SK-N-SH (cell line): ENCODE results near the gene VTN. TPM values are rescaled to one million over a fixed set of nuclear protein-coding genes. Genes with fewer than 3 reads are reported as not detected.

Experiments used
- CTCF ChIA-PET: fragments of 300-600, 350-600 bp; formaldehyde crosslinking; extraction: SDS; loops from one replicate; lab custom pipeline; 2021; lab: Yijun Ruan, JAX
- POLR2A ChIA-PET: fragments of 350-600 bp; sonication (Branson Sonifier 250); formaldehyde crosslinking; extraction: SDS; loops from one replicate; lab custom pipeline; 2020; ENCODE audit warnings: antibody characterized with exemption, inconsistent platforms; lab: Yijun Ruan, JAX
- DNase-seq: peaks from one replicate; pipeline ENCODE4 v3.0.0; 2012
- H2AFZ ChIP-seq: fragments of 200-600 bp; sonication (generic); 2 replicates; pipeline ENCODE4 v1.8.1; 2016; ENCODE audit warnings: antibody characterized with exemption, mild to moderate bottlenecking, low read depth
- H3F3A ChIP-seq: fragments of 200-600 bp; sonication (generic); replicated peaks from 2 replicates; pipeline ENCODE3; 2016; ENCODE audit warnings: antibody characterized with exemption, mild to moderate bottlenecking; ENCODE audit not compliant: insufficient read depth
- H3K27ac ChIP-seq, 2 experiments: fragments of 200-500 bp in 1 of 2; fragments of 200-600 bp in 1 of 2; sonication (Bioruptor generic) in 1 of 2; sonication (generic), shearing (Covaris generic) in 1 of 2; 2 replicates each; pipeline versions ENCODE4 v1.5.1 to v1.6.1; 2014 to 2016; ENCODE audit warnings: low read depth in 2 of 2, inconsistent platforms in 1 of 2, low read length in 1 of 2, mild to moderate bottlenecking in 1 of 2, mixed read lengths in 1 of 2
- H3K27me3 ChIP-seq: fragments of 200-600 bp; sonication (generic), shearing (Covaris generic); 2 replicates; pipeline ENCODE4 v1.6.1; 2016; ENCODE audit warnings: mixed run types; ENCODE audit not compliant: insufficient read depth
- H3K36me3 ChIP-seq, 2 experiments: fragments of 200-500 bp in 1 of 2; fragments of 200-600 bp in 1 of 2; sonication (Bioruptor generic) in 1 of 2; sonication (generic) in 1 of 2; replicated peaks in 1 of 2; 2 replicates each; pipeline versions ENCODE3 to v1.5.1; 2014 to 2016; ENCODE audit warnings: low read length in 1 of 2, mild to moderate bottlenecking in 1 of 2; ENCODE audit not compliant: insufficient read depth in 2 of 2, control insufficient read depth in 1 of 2
- H3K4me1 ChIP-seq, 2 experiments: fragments of 200-500 bp in 1 of 2; fragments of 200-600 bp in 1 of 2; sonication (Bioruptor generic) in 1 of 2; sonication (generic), shearing (Covaris generic) in 1 of 2; 2 replicates each; pipeline versions ENCODE4 v1.5.1 to v1.6.1; 2014 to 2016; ENCODE audit warnings: low read depth in 1 of 2, low read length in 1 of 2, mixed run types in 1 of 2; ENCODE audit not compliant: insufficient read depth in 2 of 2, control insufficient read depth in 1 of 2
- H3K4me2 ChIP-seq: fragments of 200-600 bp; sonication (generic), shearing (Covaris generic); 2 replicates; pipeline ENCODE4 v1.6.1; 2017; ENCODE audit warnings: mixed run types
- H3K4me3 ChIP-seq, 2 experiments: fragments of 200-500 bp in 1 of 2; fragments of 200-600 bp in 1 of 2; sonication (Bioruptor generic) in 1 of 2; sonication (generic), shearing (Covaris generic) in 1 of 2; 2 replicates each; pipeline versions ENCODE4 v1.5.1 to v1.8.1; 2014 to 2016; ENCODE audit warnings: low read depth in 2 of 2, inconsistent platforms in 1 of 2, low read length in 1 of 2, mild to moderate bottlenecking in 1 of 2, mixed read lengths in 1 of 2, moderate library complexity in 1 of 2
- H3K79me2 ChIP-seq: fragments of 200-600 bp; sonication (generic); 2 replicates; pipeline ENCODE4 v1.8.1; 2017; ENCODE audit warnings: mild to moderate bottlenecking; ENCODE audit not compliant: insufficient read depth
- H3K9ac ChIP-seq: fragments of 200-600 bp; sonication (generic); 2 replicates; pipeline ENCODE4 v1.6.1; 2017; ENCODE audit warnings: mixed run types
- H3K9me2 ChIP-seq: fragments of 200-600 bp; sonication (generic); 2 replicates; pipeline ENCODE4 v1.6.1; 2017; ENCODE audit warnings: mixed run types
- H3K9me3 ChIP-seq: fragments of 200-600 bp; sonication (generic); 2 replicates; pipeline ENCODE4 v1.6.1; 2017; ENCODE audit warnings: mixed run types, mild to moderate bottlenecking, moderate library complexity
- H4K20me1 ChIP-seq: fragments of 200-600 bp; sonication (generic); 2 replicates; pipeline ENCODE4 v1.6.1; 2017; ENCODE audit warnings: mild to moderate bottlenecking, mixed run types; ENCODE audit not compliant: insufficient read depth
- CHD2 ChIP-seq: fragments of 150-350 bp; IDR thresholded peaks from 2 replicates; pipeline ENCODE4 v1.6.1; 2018; ENCODE audit warnings: low read length; ENCODE audit not compliant: partially characterized antibody
- EP300 ChIP-seq, 2 experiments: IDR thresholded peaks; 2 replicates each; pipeline versions ENCODE4 v1.4.0 to v1.6.1; 2012; ENCODE audit warnings: borderline replicate concordance in 1 of 2, low read depth in 1 of 2, low read length in 1 of 2
- EZH2phosphoT487 ChIP-seq: fragments of 200-600 bp; sonication (generic); IDR thresholded peaks from 2 replicates; pipeline ENCODE4 v1.6.1; 2017; ENCODE audit warnings: low read depth, mixed run types, mild to moderate bottlenecking, antibody characterized with exemption, moderate library complexity, borderline replicate concordance
- FOXJ3 ChIP-seq: sonication (generic); formaldehyde crosslinking; IDR thresholded peaks from 2 replicates; pipeline ENCODE4 v1.5.1; 2020; ENCODE audit warnings: mild to moderate bottlenecking, missing genetic modification reagents
- FOXM1 ChIP-seq: IDR thresholded peaks from 2 replicates; pipeline ENCODE4 v1.4.0; 2012; ENCODE audit warnings: low read depth, mild to moderate bottlenecking
- GATA2 ChIP-seq: sonication (generic); formaldehyde crosslinking; IDR thresholded peaks from 2 replicates; pipeline ENCODE4 v1.5.0; 2020; ENCODE audit warnings: mild to moderate bottlenecking, missing genetic modification reagents
- MAX ChIP-seq: IDR thresholded peaks from 2 replicates; pipeline ENCODE4 v1.4.0; 2012; ENCODE audit warnings: low read depth
- MEF2A ChIP-seq: IDR thresholded peaks from 2 replicates; pipeline ENCODE4 v1.4.0; 2012; ENCODE audit warnings: low read depth, borderline replicate concordance
- RCOR1 ChIP-seq: fragments of 150-350 bp; IDR thresholded peaks from 2 replicates; pipeline ENCODE4 v1.6.1; 2017; ENCODE audit warnings: antibody characterized with exemption, low read length
- RFX5 ChIP-seq: IDR thresholded peaks from 2 replicates; pipeline ENCODE4 v1.6.1; 2012; ENCODE audit warnings: mild to moderate bottlenecking, improper control_type of control experiment, low read length
- RXRA ChIP-seq: IDR thresholded peaks from 2 replicates; pipeline ENCODE4 v1.4.0; 2012; ENCODE audit warnings: low read depth, mild to moderate bottlenecking, borderline replicate concordance
- SIN3A ChIP-seq: IDR thresholded peaks from 2 replicates; pipeline ENCODE4 v1.6.1; 2012; ENCODE audit warnings: low read depth, mild to moderate bottlenecking, low read length, moderate library complexity, borderline replicate concordance
- SMC3 ChIP-seq: IDR thresholded peaks from 2 replicates; pipeline ENCODE4 v1.6.1; 2012; ENCODE audit warnings: low read depth, low read length, improper control_type of control experiment
- TCF12 ChIP-seq: IDR thresholded peaks from 2 replicates; pipeline ENCODE4 v1.4.0; 2012
- TEAD4 ChIP-seq: IDR thresholded peaks from 2 replicates; pipeline ENCODE4 v1.4.0; 2012; ENCODE audit warnings: mild to moderate bottlenecking, borderline replicate concordance; ENCODE audit not compliant: insufficient read depth
- USF1 ChIP-seq: IDR thresholded peaks from 2 replicates; pipeline ENCODE4 v1.4.0; 2012; ENCODE audit warnings: low read depth, borderline replicate concordance
- YY1 ChIP-seq: IDR thresholded peaks from 2 replicates; pipeline ENCODE4 v1.4.0; 2012; ENCODE audit warnings: low read depth, mild to moderate bottlenecking
- ZBTB33 ChIP-seq: IDR thresholded peaks from 2 replicates; pipeline ENCODE4 v1.4.0; 2012; ENCODE audit warnings: low read depth, borderline replicate concordance
- WGBS: methylation state at CpG from one replicate; pipeline ENCODE4 v1.1.6; 2017; ENCODE audit warnings: low lambda C conversion rate; 5-methylcytosine and 5-hydroxymethylcytosine counted together
- polyA plus RNA-seq, 3 experiments: library from polyadenylated mRNA; depleted of rRNA; stranded (reverse); fragments of >200 nt; gene quantifications; 2 replicates each; pipeline ENCODE4 v1.2.3, GENCODE V29; 2012

The VTN gene
- polyA plus RNA-seq, 1 of the 3 experiments (the other 2 are of a cell fraction), result 1.2 TPM

GRCh38 chr17:28399808-28400207 lies 29.7 kb upstream of the VTN start:
- peaks cover 6 to 64% of the 10 kb centered on the region in 2 experiments for H3K36me3 ChIP-seq
- ChIA-PET POLR2A (interaction anchor here (0.6 to 1.4 kb wide), 3 partner anchors 17 to 97 kb away, joined by 3 to 5 read pairs (median 3); partner anchors contain the start of gene VTN), CTCF (interaction anchor here (0.8 kb wide), 1 partner anchor 17 kb away, joined by 3 read pairs; no protein-coding TSS in a partner anchor)
- no peak for DNase-seq
- 98% methylated on average over 4 of the region's 4 CpGs for WGBS
- H3K4me1 ChIP-seq, result peaks cover 0 to 6% of the 10 kb centered on the region in 2 experiments; a peak in 1 of 4 replicates
- no peaks in the 10 kb centered on the region for H3K9me3 ChIP-seq
- TF ChIP-seq CHD2, result no peak
- H4K20me1 ChIP-seq, result no peaks in the 10 kb centered on the region
- no peak overlapping the region for H3K4me2 ChIP-seq
- no peaks in the 10 kb centered on the region for H3K79me2 ChIP-seq
- H2AFZ ChIP-seq, result no peak overlapping the region
- H3K9ac ChIP-seq, result no peak overlapping the region
- no peak overlapping the region for H3K27ac ChIP-seq
- H3K27me3 ChIP-seq, result no peaks in the 10 kb centered on the region
- H3K4me3 ChIP-seq, result no peak overlapping the region
- no peaks in the 10 kb centered on the region for H3K9me2 ChIP-seq
- H3F3A ChIP-seq, result no peaks in the 10 kb centered on the region

GRCh38 chr17:28398280-28398981 lies 28.3 kb upstream of the VTN start:
- Histone ChIP-seq H3K36me3 (peaks cover 6 to 67% of the 10 kb centered on the region in 2 experiments), H3K9me2 (no peaks in the 10 kb centered on the region), H3K4me3 (no peak overlapping the region), H3K4me1 (no peaks in the 10 kb centered on the region), H3K27ac (no peak overlapping the region; a peak in 1 of 4 replicates), H3K79me2 (no peaks in the 10 kb centered on the region), H3K27me3 (no peaks in the 10 kb centered on the region), H3K4me2 (no peak overlapping the region), H4K20me1 (no peaks in the 10 kb centered on the region), H2AFZ (no peak overlapping the region), H3K9ac (no peak overlapping the region), H3F3A (peaks cover 4% of the 10 kb centered on the region)
- CTCF ChIA-PET, result no interaction called here
- POLR2A ChIA-PET, result interaction anchor here (1.1 to 1.2 kb wide), 2 partner anchors 14 to 95 kb away, joined by 3 read pairs; no protein-coding TSS in a partner anchor
- WGBS, result 96% methylated on average over 5 of the region's 6 CpGs
- TF ChIP-seq CHD2, result no peak
- TF ChIP-seq FOXJ3 (CRISPR knock-in tag), result no peak
- no peak for TF ChIP-seq MEF2A
- no peak for TF ChIP-seq ZBTB33
- no peak for TF ChIP-seq SMC3
- TF ChIP-seq, all 33 proteins: peak for 0
- DNase-seq, result no peak
- no peaks in the 10 kb centered on the region for H3K9me3 ChIP-seq

GRCh38 chr17:28397687-28398279 lies 27.7 kb upstream of the VTN start:
- Histone ChIP-seq H3K4me1 (no peaks in the 10 kb centered on the region), H3F3A (peaks cover 4% of the 10 kb centered on the region), H3K4me2 (no peak overlapping the region), H2AFZ (no peak overlapping the region), H3K4me3 (no peak overlapping the region), H3K79me2 (no peaks in the 10 kb centered on the region), H3K9me3 (no peaks in the 10 kb centered on the region), H3K9ac (no peak overlapping the region), H3K27ac (no peak overlapping the region), H3K9me2 (no peaks in the 10 kb centered on the region), H3K36me3 (peaks cover 6 to 69% of the 10 kb centered on the region in 2 experiments), H4K20me1 (no peaks in the 10 kb centered on the region), H3K27me3 (no peaks in the 10 kb centered on the region)
- no peak for DNase-seq
- 76% methylated on average over 7 of the region's 7 CpGs for WGBS
- POLR2A ChIA-PET, result interaction anchor here (1.1 kb wide), 1 partner anchor 13 kb away, joined by 3 read pairs; no protein-coding TSS in a partner anchor
- CTCF ChIA-PET, result interaction anchor here (1.8 kb wide), 1 partner anchor 8 kb away, joined by 6 read pairs; the partner anchor contains the start of gene SLC46A1
- no peak for TF ChIP-seq RFX5
- no peak for TF ChIP-seq TEAD4
- TF ChIP-seq TCF12, result no peak
- TF ChIP-seq EZH2phosphoT487, result no peak
- no peak for TF ChIP-seq FOXM1
- TF ChIP-seq USF1, result no peak
- no peak for TF ChIP-seq RCOR1
- TF ChIP-seq SIN3A, result no peak
- TF ChIP-seq YY1, result no peak
- no peak for TF ChIP-seq EP300 (IDR thresholded peaks at IDR 0.05; ENCODE audit: borderline replicate concordance in 1 of 2, low read depth in 1 of 2, low read length in 1 of 2)
- TF ChIP-seq MAX, result no peak
- no peak for TF ChIP-seq FOXJ3 (CRISPR knock-in tag)
- no peak for TF ChIP-seq RXRA
- TF ChIP-seq GATA2 (CRISPR knock-in tag), result no peak
